A673 (cell line): ENCODE results near the gene XYLT1.

Experiments
- CTCF ChIP-seq: fragments of 300-800, 200-600 bp; sonication (generic); conservative IDR thresholded peaks from 2 replicates; pipeline ENCODE4 v1.5.1; 2017; ENCODE audit warnings: low read depth, mild to moderate bottlenecking, antibody characterized with exemption, low read length, moderate library complexity, mixed read lengths
- EZH2 ChIP-seq: fragments of 200-600 bp; sonication (generic); IDR thresholded peaks from 2 replicates; pipeline ENCODE4 v1.6.1; 2017; ENCODE audit warnings: borderline replicate concordance, low read depth, mild to moderate bottlenecking, mixed read lengths, antibody characterized with exemption, low read length; ENCODE audit not compliant: poor library complexity, severe bottlenecking

- TF ChIP-seq CTCF (no peak), EZH2 (no peak)
Measured at GRCh38 chr16:17419266-17419665, 51.5 kb downstream of the XYLT1 start.
